NCI-H1417 treated with DMSO at 0.1 percent for 48 hours (cell line): ENCODE measurements around the gene KDM4B.
"Not testable (repeated sequence)": the region's sequence is repeated elsewhere in the genome, so short reads cannot be mapped to it uniquely, and the experiment has no call there.

ENCODE experiments used
- DNase-seq: peaks from one replicate; lab custom pipeline; 2025; lab: John Stamatoyannopoulos, UW

KDM4B gene

GRCh38 chr19:5150902-5151741 lies 182.2 kb downstream of the KDM4B start:
- DNase-seq: no peak

- DNase-seq: no peak
Measured at GRCh38 chr19:5152013-5152763, 183.3 kb downstream of the KDM4B start.

- no peak for DNase-seq
Measured at GRCh38 chr19:5152767-5153532, 184.0 kb downstream of the KDM4B start.

GRCh38 chr19:5153601-5154128 lies 184.8 kb downstream of the KDM4B start:
- no peak for DNase-seq

- no peak for DNase-seq
Measured at GRCh38 chr19:5154129-5154798, 185.4 kb downstream of the KDM4B start.

GRCh38 chr19:5154799-5155426 lies 186.0 kb downstream of the KDM4B start:
- no peak for DNase-seq

- DNase-seq: no peak
Measured at GRCh38 chr19:5155586-5156210, 186.8 kb downstream of the KDM4B start.

- no peak for DNase-seq
Measured at GRCh38 chr19:5156231-5156986, 187.5 kb downstream of the KDM4B start.

GRCh38 chr19:5157186-5157585 lies 188.3 kb downstream of the KDM4B start:
- no peak for DNase-seq

- DNase-seq: not testable (repeated sequence)
Measured at GRCh38 chr19:5158549-5159134, 189.7 kb downstream of the KDM4B start.

- DNase-seq: not testable (repeated sequence)
Measured at GRCh38 chr19:5160158-5160795, 191.4 kb downstream of the KDM4B start.

GRCh38 chr19:5164845-5165696 lies 196.2 kb downstream of the KDM4B start:
- not testable (repeated sequence) for DNase-seq

GRCh38 chr19:5165697-5166019 lies 196.7 kb downstream of the KDM4B start:
- DNase-seq: no peak

GRCh38 chr19:5166262-5166661 lies 197.3 kb downstream of the KDM4B start:
- no peak for DNase-seq

GRCh38 chr19:5170329-5170745 lies 201.4 kb downstream of the KDM4B start:
- no peak for DNase-seq

GRCh38 chr19:5171711-5172110 lies 202.8 kb downstream of the KDM4B start:
- DNase-seq: no peak

- DNase-seq: no peak
Measured at GRCh38 chr19:5172859-5173630, 204.1 kb downstream of the KDM4B start.
